Central memory CD8-positive, alpha-beta T cell (primary cell): Measurements from ENCODE around the gene SKP2.

Source experiments
- ATAC-seq: fragments of 150-1000 bp; cut with Tn5 transposase; replicated peaks from 2 replicates; pipeline ENCODE4 v1.10.0; 2022; ENCODE audit warnings: mild to moderate bottlenecking, moderate FRiP score, moderate number of reproducible peaks; ENCODE audit not compliant: poor library complexity, severe bottlenecking; ENCODE audit errors: extremely low read depth
- DNase-seq, 2 donors: peaks; one replicate each; pipeline ENCODE4 v3.0.0; 2021; ENCODE audit warnings: low spot score in 2 of 2
- H3K27ac Mint-ChIP-seq: one replicate; pipeline ENCODE4 v1.8.0; 2022; ENCODE audit warnings: low read depth, mild to moderate bottlenecking, moderate library complexity, mixed read lengths
- H3K27me3 Mint-ChIP-seq: one replicate; pipeline ENCODE4 v1.8.0; 2022; ENCODE audit warnings: mixed read lengths
- H3K36me3 Mint-ChIP-seq: one replicate; pipeline ENCODE4 v1.8.0; 2022; ENCODE audit warnings: mild to moderate bottlenecking, moderate library complexity, mixed read lengths; ENCODE audit not compliant: insufficient read depth
- H3K4me1 Mint-ChIP-seq: one replicate; pipeline ENCODE4 v1.8.0; 2022; ENCODE audit warnings: mixed read lengths
- H3K4me3 Mint-ChIP-seq: one replicate; pipeline ENCODE4 v1.8.0; 2022; ENCODE audit warnings: mild to moderate bottlenecking, moderate library complexity, mixed read lengths
- H3K9me3 Mint-ChIP-seq: one replicate; pipeline ENCODE4 v1.8.0; 2022; ENCODE audit warnings: mixed read lengths

Gene SKP2

DNA sequence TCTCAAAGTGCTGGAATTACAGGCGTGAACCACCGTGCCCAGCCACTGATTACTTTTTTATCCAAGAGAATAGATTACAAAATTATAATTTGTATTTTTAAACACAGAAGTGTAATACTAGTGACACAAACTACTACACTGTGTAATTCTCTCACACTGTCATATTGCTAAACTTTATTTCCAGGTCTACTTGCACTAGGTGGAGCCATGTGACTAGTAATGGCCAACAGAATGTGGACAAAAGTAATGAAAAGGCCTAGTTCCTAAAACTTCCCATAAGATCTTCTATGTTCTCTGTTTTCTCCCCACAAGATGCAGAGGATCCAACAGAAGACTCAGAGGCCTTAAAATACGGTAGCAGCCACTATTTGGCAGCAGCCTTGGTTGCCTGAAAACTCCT, 62.5 kb downstream of the SKP2 start:
- Mint-ChIP-seq H3K4me3 (no peak overlapping the region), H3K27ac (no peak overlapping the region), H3K4me1 (no peaks in the 10 kb centered on the region), H3K36me3 (peaks cover 18% of the 10 kb centered on the region), H3K9me3 (no peaks in the 10 kb centered on the region), H3K27me3 (no peaks in the 10 kb centered on the region)
- DNase-seq (no peak), ATAC-seq (no peak)

- no peak for ATAC-seq
- no peaks in the 10 kb centered on the region for H3K27me3 Mint-ChIP-seq
- H3K4me1 Mint-ChIP-seq = no peaks in the 10 kb centered on the region
- peaks cover 23% of the 10 kb centered on the region for H3K36me3 Mint-ChIP-seq
- no peaks in the 10 kb centered on the region for H3K9me3 Mint-ChIP-seq
- DNase-seq = no peak
- H3K4me3 Mint-ChIP-seq = no peak overlapping the region
- no peak overlapping the region for H3K27ac Mint-ChIP-seq
Observed at GRCh38 chr5:36215910-36216309, 64.0 kb downstream of the SKP2 start.

DNA sequence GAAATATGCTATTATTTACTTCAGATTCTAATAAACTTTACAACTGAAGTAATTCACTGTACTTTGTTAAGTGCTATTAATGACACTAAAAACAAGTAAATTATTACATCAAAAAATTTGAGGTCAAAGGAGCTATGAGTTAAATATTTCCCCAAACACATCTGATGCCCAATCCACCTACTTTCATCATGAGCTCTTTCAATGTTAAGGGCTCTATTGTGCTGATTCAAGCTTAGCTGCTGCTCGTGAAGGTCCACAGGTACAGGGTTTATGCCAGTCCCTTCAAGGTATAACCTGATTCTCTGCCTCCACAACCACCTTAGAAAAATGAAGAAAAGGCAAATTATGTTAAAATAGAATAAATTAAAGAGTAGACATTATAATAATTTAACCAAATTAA, 65.7 kb downstream of the SKP2 start:
- H3K27me3 Mint-ChIP-seq = no peaks in the 10 kb centered on the region
- H3K4me3 Mint-ChIP-seq = no peak overlapping the region
- H3K4me1 Mint-ChIP-seq = no peaks in the 10 kb centered on the region
- DNase-seq (no peak), ATAC-seq (no peak)
- H3K36me3 Mint-ChIP-seq = peaks cover 21% of the 10 kb centered on the region
- H3K9me3 Mint-ChIP-seq = no peaks in the 10 kb centered on the region
- H3K27ac Mint-ChIP-seq = no peak overlapping the region

DNA sequence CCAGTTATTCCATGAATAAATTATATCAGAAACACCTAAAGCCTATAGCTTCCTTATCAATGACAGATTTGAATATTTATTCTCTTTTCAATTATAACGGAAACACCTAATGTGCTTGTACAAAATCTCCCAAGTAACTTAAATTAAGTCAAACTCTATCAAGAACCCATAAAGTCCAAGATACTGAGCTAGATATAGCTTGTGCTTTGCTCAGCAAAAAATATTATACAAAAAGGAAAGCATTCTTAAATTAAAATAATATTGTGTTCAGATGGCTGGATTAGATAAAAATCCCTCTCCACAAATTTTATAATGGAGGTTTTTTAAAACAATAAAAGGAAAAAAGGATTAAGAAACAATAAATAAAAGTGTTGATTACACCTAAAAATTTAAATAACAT, 66.1 kb downstream of the SKP2 start:
- DNase-seq = no peak
- peaks cover 20% of the 10 kb centered on the region for H3K36me3 Mint-ChIP-seq
- no peak for ATAC-seq
- H3K27ac Mint-ChIP-seq = no peak overlapping the region
- no peaks in the 10 kb centered on the region for H3K9me3 Mint-ChIP-seq
- no peaks in the 10 kb centered on the region for H3K27me3 Mint-ChIP-seq
- no peaks in the 10 kb centered on the region for H3K4me1 Mint-ChIP-seq
- no peak overlapping the region for H3K4me3 Mint-ChIP-seq

GRCh38 chr5:36222620-36223019, 70.7 kb downstream of the SKP2 start:
- DNase-seq (no peak), ATAC-seq (no peak)
- Mint-ChIP-seq H3K27ac (no peak overlapping the region), H3K36me3 (peaks cover 23% of the 10 kb centered on the region), H3K4me1 (no peaks in the 10 kb centered on the region), H3K27me3 (no peaks in the 10 kb centered on the region), H3K9me3 (no peaks in the 10 kb centered on the region), H3K4me3 (no peak overlapping the region)

GRCh38 chr5:36227046-36227445, 75.1 kb downstream of the SKP2 start:
- no peak overlapping the region for H3K27ac Mint-ChIP-seq
- no peak for ATAC-seq
- H3K9me3 Mint-ChIP-seq = no peaks in the 10 kb centered on the region

GRCh38 chr5:36228505-36228904, 76.6 kb downstream of the SKP2 start:
- peaks cover 17% of the 10 kb centered on the region for H3K4me1 Mint-ChIP-seq
- no peak overlapping the region for H3K4me3 Mint-ChIP-seq
- no peaks in the 10 kb centered on the region for H3K9me3 Mint-ChIP-seq
- H3K36me3 Mint-ChIP-seq = peaks cover 11% of the 10 kb centered on the region
- no peaks in the 10 kb centered on the region for H3K27me3 Mint-ChIP-seq
- DNase-seq = no peak
- no peak for ATAC-seq
- no peak overlapping the region for H3K27ac Mint-ChIP-seq

More at GRCh38 chr5:36227046-36227445, 75.1 kb downstream of the SKP2 start:
- Mint-ChIP-seq H3K36me3 (peaks cover 11% of the 10 kb centered on the region), H3K27me3 (no peaks in the 10 kb centered on the region), H3K4me1 (peaks cover 9% of the 10 kb centered on the region), H3K4me3 (no peak overlapping the region)
- no peak for DNase-seq

DNA sequence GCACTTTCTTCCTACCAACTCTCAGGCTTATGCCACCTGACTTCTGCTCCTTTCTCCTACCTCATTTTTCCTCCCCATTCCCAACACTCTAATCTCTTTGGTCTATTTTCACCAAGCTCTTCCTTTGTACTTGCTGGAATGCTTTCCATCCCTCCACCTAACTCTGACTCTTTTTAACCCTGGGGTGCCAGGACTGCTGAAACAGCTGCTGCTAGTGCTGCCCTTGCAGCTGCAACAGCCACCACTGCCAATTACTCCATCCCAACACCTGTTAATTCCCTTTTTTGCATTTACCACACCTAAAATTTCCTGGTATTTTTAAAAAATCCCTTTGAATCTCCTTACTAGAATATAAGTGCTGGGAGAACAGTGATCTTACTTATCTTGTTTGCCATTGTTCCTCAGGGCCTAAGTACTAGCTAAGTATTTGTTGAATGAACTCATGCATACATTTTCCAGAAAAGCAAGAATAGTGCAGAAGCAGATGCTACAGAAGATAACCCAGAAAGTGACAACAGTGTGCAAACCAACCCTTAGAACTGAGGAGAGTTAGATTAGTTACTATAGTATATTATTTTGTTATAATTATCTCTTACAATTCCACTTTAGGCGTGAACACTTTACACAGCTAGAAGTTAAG, 78.4 kb downstream of the SKP2 start:
- H3K27me3 Mint-ChIP-seq = no peaks in the 10 kb centered on the region
- peaks cover 3% of the 10 kb centered on the region for H3K36me3 Mint-ChIP-seq
- DNase-seq (no peak), ATAC-seq (no peak)
- no peak overlapping the region for H3K4me3 Mint-ChIP-seq
- no peak overlapping the region for H3K27ac Mint-ChIP-seq
- no peaks in the 10 kb centered on the region for H3K9me3 Mint-ChIP-seq
- H3K4me1 Mint-ChIP-seq = peaks cover 17% of the 10 kb centered on the region

GRCh38 chr5:36232533-36232932, 80.6 kb downstream of the SKP2 start:
- no peak for ATAC-seq
- Mint-ChIP-seq H3K4me3 (no peak overlapping the region), H3K36me3 (no peaks in the 10 kb centered on the region), H3K27me3 (no peaks in the 10 kb centered on the region), H3K27ac (no peak overlapping the region), H3K4me1 (peaks cover 25% of the 10 kb centered on the region), H3K9me3 (no peaks in the 10 kb centered on the region)
- DNase-seq = no peak
